B cell (primary cell): ENCODE measurements around the gene SGCD.

Source experiments
- CTCF ChIP-seq: fragments of 200-600 bp; IDR thresholded peaks from one replicate; pipeline ENCODE4 v1.8.0; 2022; ENCODE audit warnings: antibody characterized with exemption, mild to moderate bottlenecking
- EZH2 ChIP-seq: IDR thresholded peaks from 2 replicates; pipeline ENCODE4 v1.6.1; 2012; ENCODE audit warnings: borderline replicate concordance, low read depth, mild to moderate bottlenecking, moderate library complexity, low read length; ENCODE audit not compliant: insufficient read depth, poor library complexity, severe bottlenecking

GRCh38 chr5:156435101-156435500 lies 108.1 kb downstream of the SGCD start:
- TF ChIP-seq CTCF (no peak), EZH2 (no peak)
